ENCODE results near the gene IGSF5. TPM values are rescaled to one million over a fixed set of nuclear protein-coding genes. Genes with fewer than 3 reads are reported as not detected.

The IGSF5 gene
- total RNA-seq, 1 donor from 2014 or later = not detected

DNA sequence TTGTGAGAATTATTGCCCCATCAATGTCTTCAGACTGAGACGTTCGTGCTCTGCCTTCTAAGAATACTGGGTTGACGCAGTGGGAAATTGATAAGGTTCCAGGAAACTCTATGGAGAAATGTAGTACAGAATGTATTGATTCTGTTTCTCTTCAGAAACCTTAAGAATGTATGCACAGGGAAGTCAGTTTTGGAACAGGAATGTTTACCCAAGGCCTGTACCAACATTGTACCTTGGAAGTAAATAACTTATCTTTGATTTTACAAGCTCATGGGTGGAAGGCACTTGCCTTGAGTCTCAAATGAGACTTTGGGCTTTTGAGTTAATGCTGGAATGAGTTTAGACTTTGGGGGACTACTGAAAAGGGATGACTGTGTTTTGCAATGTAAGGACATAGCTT lies 62.8 kb downstream of the IGSF5 start:
- Mint-ChIP-seq H3K9me3 (ENCODE audit: unreplicated experiment) (no peaks in the 10 kb centered on the region), H3K4me3 (ENCODE audit: unreplicated experiment) (no peak overlapping the region), H3K27ac (ENCODE audit: unreplicated experiment) (no peak overlapping the region), H3K27me3 (ENCODE audit: unreplicated experiment) (peaks cover 2% of the 10 kb centered on the region), H3K36me3 (ENCODE audit: unreplicated experiment) (no peaks in the 10 kb centered on the region), H3K4me1 (ENCODE audit: low read depth, unreplicated experiment) (no peaks in the 10 kb centered on the region)
- no peak for DNase-seq
- TF ChIP-seq, protein P1, sequence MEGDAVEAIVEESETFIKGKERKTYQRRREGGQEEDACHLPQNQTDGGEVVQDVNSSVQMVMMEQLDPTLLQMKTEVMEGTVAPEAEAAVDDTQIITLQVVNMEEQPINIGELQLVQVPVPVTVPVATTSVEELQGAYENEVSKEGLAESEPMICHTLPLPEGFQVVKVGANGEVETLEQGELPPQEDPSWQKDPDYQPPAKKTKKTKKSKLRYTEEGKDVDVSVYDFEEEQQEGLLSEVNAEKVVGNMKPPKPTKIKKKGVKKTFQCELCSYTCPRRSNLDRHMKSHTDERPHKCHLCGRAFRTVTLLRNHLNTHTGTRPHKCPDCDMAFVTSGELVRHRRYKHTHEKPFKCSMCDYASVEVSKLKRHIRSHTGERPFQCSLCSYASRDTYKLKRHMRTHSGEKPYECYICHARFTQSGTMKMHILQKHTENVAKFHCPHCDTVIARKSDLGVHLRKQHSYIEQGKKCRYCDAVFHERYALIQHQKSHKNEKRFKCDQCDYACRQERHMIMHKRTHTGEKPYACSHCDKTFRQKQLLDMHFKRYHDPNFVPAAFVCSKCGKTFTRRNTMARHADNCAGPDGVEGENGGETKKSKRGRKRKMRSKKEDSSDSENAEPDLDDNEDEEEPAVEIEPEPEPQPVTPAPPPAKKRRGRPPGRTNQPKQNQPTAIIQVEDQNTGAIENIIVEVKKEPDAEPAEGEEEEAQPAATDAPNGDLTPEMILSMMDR (IDR thresholded peaks at IDR 0.05; ENCODE audit: partially characterized antibody, unreplicated experiment) = no peak

DNA sequence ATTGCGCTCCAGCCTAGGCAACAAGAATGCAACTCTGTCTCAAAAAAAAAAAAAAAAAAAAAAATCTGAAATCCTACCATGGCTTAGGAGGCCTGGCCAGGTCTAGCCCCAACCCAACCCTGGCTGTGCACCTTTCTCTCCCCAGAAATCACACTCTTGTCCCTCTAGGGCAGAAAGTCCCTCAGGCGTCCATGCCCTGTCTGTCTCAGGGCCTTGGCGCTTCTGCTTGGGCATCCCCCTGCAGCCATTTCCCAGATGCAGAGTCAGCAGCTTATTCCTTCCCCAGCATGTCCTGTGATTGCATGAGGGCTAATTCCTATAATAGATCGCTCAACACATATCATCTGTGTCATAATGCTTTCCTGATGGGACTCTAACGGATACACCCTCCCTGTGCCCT lies 65.0 kb downstream of the IGSF5 start:
- TF ChIP-seq, protein P1 (IDR thresholded peaks at IDR 0.05; ENCODE audit: partially characterized antibody, unreplicated experiment) = no peak
- H3K9me3 Mint-ChIP-seq (ENCODE audit: unreplicated experiment) = no peaks in the 10 kb centered on the region
- H3K4me3 Mint-ChIP-seq (ENCODE audit: unreplicated experiment) = no peak overlapping the region
- H3K36me3 Mint-ChIP-seq (ENCODE audit: unreplicated experiment) = no peaks in the 10 kb centered on the region
- DNase-seq = no peak
- no peaks in the 10 kb centered on the region for H3K4me1 Mint-ChIP-seq (ENCODE audit: low read depth, unreplicated experiment)
- no peak overlapping the region for H3K27ac Mint-ChIP-seq (ENCODE audit: unreplicated experiment)
- H3K27me3 Mint-ChIP-seq (ENCODE audit: unreplicated experiment) = peaks cover 2% of the 10 kb centered on the region

DNA sequence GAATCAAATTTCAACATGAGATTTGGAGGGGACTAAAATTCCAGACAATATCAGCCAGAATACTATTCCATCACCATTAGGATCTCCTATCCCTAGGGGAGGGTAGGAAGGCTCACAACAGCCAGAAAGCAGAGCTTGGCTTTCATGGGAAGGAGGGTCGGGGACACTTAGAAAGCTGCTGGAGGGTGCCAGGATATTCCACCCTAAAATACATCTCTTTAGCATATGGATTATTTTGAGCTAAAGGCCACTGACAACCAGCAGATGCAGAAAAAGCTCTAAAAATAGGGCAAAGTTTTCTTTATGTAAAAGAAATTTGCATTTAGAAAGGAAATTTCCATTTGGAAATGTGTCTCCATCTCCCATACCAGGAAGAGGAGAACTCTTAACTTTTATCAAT lies 68.0 kb downstream of the IGSF5 start:
- H3K27ac Mint-ChIP-seq (ENCODE audit: unreplicated experiment) = no peak overlapping the region
- TF ChIP-seq, protein P1 (IDR thresholded peaks at IDR 0.05; ENCODE audit: partially characterized antibody, unreplicated experiment) = no peak

DNA sequence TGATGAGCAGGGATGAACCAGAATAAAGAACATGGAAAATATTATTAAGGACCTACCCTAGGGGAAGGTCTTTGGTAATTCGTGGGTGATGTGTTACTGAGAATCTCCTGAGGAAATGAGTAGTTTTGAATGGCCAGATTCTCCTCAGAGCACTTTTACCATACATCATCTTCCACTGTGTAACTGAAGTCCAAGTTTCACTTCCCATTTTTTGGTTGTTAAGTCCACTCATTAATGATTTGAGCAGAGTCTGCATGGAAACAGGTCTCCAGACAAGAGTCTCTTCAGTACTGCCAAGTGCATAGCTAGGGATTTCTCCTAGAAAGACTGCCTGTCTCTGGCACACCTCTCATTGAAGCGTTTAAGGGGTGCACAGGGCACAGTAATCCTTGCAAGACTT lies 73.6 kb downstream of the IGSF5 start:
- peaks cover 3% of the 10 kb centered on the region for H3K27me3 Mint-ChIP-seq (ENCODE audit: unreplicated experiment)
- no peak for DNase-seq
- no peak overlapping the region for H3K27ac Mint-ChIP-seq (ENCODE audit: unreplicated experiment)
- H3K4me3 Mint-ChIP-seq (ENCODE audit: unreplicated experiment) = no peak overlapping the region
- H3K4me1 Mint-ChIP-seq (ENCODE audit: low read depth, unreplicated experiment) = no peaks in the 10 kb centered on the region
- TF ChIP-seq, protein P1 (IDR thresholded peaks at IDR 0.05; ENCODE audit: partially characterized antibody, unreplicated experiment) = no peak
- no peaks in the 10 kb centered on the region for H3K36me3 Mint-ChIP-seq (ENCODE audit: unreplicated experiment)
- no peaks in the 10 kb centered on the region for H3K9me3 Mint-ChIP-seq (ENCODE audit: unreplicated experiment)

More for the DNA sequence above, 68.0 kb downstream of the IGSF5 start:
- Mint-ChIP-seq H3K4me3 (ENCODE audit: unreplicated experiment) (no peak overlapping the region), H3K36me3 (ENCODE audit: unreplicated experiment) (no peaks in the 10 kb centered on the region), H3K4me1 (ENCODE audit: low read depth, unreplicated experiment) (no peaks in the 10 kb centered on the region), H3K27me3 (ENCODE audit: unreplicated experiment) (no peaks in the 10 kb centered on the region), H3K9me3 (ENCODE audit: unreplicated experiment) (no peaks in the 10 kb centered on the region)
- no peak for DNase-seq

DNA sequence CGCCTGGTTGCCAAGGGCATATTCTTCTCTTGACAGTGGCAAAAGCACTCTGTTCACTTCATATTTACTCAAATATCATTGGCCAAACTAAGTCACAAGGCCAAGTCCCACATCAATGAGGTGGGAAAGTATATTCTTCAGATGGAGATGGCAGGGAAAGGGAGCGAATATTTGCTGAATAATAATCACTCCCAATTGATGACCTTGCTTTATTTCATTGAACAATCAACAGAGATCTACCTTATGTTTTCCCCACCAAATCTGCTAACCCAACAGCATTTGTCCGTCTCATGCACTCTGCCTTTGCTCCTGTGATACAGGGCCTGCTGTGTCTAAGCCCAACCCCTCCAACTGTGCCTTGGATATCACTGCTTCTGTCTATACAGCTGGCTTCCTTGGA lies 77.1 kb downstream of the IGSF5 start:
- Mint-ChIP-seq H3K4me3 (ENCODE audit: unreplicated experiment) (no peak overlapping the region), H3K36me3 (ENCODE audit: unreplicated experiment) (no peaks in the 10 kb centered on the region), H3K27ac (ENCODE audit: unreplicated experiment) (no peak overlapping the region), H3K9me3 (ENCODE audit: unreplicated experiment) (peaks cover 3% of the 10 kb centered on the region), H3K4me1 (ENCODE audit: low read depth, unreplicated experiment) (no peaks in the 10 kb centered on the region), H3K27me3 (ENCODE audit: unreplicated experiment) (peaks cover 3% of the 10 kb centered on the region)
- TF ChIP-seq, protein P1 (IDR thresholded peaks at IDR 0.05; ENCODE audit: partially characterized antibody, unreplicated experiment) = no peak
- DNase-seq = no peak

All from glutamatergic neuron (in vitro differentiated cells).